Epithelial cell of proximal tubule (primary cell): ENCODE data around the gene ADGRA1. TPM values are rescaled to one million over a fixed set of nuclear protein-coding genes. Genes with fewer than 3 reads are reported as not detected.

Experiments
- DNase-seq: peaks from one replicate; pipeline ENCODE4 v3.0.0-alpha.2; 2011; ENCODE audit warnings: low read depth
- H3K4me3 ChIP-seq: 2 replicates; pipeline ENCODE4 v1.5.1; 2011; ENCODE audit warnings: low read depth, mild to moderate bottlenecking, low read length
- CTCF ChIP-seq: conservative IDR thresholded peaks from 2 replicates; pipeline ENCODE4 v1.5.1; 2012; ENCODE audit warnings: low read depth, mild to moderate bottlenecking, low read length
- total RNA-seq: library from RNA; depleted of rRNA; stranded (reverse); fragments of >200 nt; gene quantifications from 2 replicates; pipeline ENCODE4 v1.2.3, GENCODE V29; 2015

Gene ADGRA1
- total RNA-seq, 1 donor from 2014 or later, result not detected

GRCh38 chr10:133163889-133164815 is 76.4 kb downstream of the ADGRA1 start:
- H3K4me3 ChIP-seq, result no peak overlapping the region

GRCh38 chr10:133164816-133165555 is 77.3 kb downstream of the ADGRA1 start:
- no peak overlapping the region for H3K4me3 ChIP-seq
- TF ChIP-seq CTCF, result no peak
- DNase-seq, result no peak

More at GRCh38 chr10:133163889-133164815, 76.4 kb downstream of the ADGRA1 start:
- no peak for TF ChIP-seq CTCF
- DNase-seq, result no peak

GRCh38 chr10:133165556-133166503 is 78.1 kb downstream of the ADGRA1 start:
- no peak for TF ChIP-seq CTCF
- DNase-seq, result no peak
- H3K4me3 ChIP-seq, result no peak overlapping the region

GRCh38 chr10:133166504-133166827 is 78.7 kb downstream of the ADGRA1 start:
- DNase-seq, result no peak
- H3K4me3 ChIP-seq, result no peak overlapping the region
- no peak for TF ChIP-seq CTCF

- H3K4me3 ChIP-seq, result no peak overlapping the region
- no peak for TF ChIP-seq CTCF
- no peak for DNase-seq
Observed at GRCh38 chr10:133166828-133167692, 79.3 kb downstream of the ADGRA1 start.
